Stimulated activated CD8-positive, alpha-beta memory T cell treated with anti-CD3 and anti-CD28 coated beads, Interleukin-12 subunit alpha, Interleukin-12 subunit beta, amount 100 ng/mL, for 24 hours (primary cell): ENCODE measurements around the gene USP9Y.
A peak's percentile ranks its signal among the peaks of the same experiment; 100 is the strongest.

Source experiments
- DNase-seq: peaks from one replicate; pipeline ENCODE4 v3.0.0-alpha.2; 2020; ENCODE audit errors: extremely low read depth

USP9Y gene

GRCh38 chrY:12756021-12756420, 55.0 kb downstream of the USP9Y start:
- no peak for DNase-seq

DNA sequence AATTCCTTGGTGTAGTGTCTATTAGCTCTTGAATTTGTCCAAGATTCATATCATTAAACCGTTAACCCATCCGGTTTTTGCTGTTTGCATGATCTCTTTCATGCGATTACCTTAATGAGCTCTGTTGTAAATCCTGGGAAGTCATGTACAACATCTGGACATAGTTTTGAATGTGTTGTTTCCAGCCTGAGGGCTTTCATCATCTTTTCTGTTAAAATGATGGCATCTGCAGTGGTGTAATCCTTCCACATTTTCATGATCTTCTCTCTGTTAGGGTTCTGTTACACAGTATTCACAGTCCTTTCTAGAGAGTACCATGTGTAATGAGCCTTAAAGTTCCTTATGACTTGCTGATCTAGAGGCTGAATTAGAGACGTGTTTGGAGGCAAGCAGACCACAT, 64.9 kb downstream of the USP9Y start:
- no peak for DNase-seq

GRCh38 chrY:12784521-12784920, 83.5 kb downstream of the USP9Y start:
- DNase-seq, result no peak

DNA sequence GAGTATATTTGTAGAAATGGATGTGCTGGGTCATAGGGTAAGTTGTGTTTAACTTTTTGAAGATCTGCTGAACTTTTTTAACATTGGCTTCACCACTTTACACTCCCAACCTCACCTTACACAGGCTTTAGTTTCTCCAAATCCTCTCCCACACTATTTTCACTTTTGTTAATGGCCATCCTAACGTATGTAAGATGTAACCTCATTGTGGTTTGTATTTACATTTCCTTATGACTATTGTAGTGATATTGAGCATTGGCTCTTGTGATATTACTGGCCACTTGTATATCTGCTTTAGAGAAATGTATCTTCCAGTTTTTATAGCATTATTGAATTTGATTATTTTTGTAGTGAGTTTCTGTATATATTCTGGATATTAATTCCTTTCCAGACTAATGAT, 93.0 kb downstream of the USP9Y start:
- DNase-seq, result no peak

GRCh38 chrY:12808046-12808445, 107.0 kb downstream of the USP9Y start:
- DNase-seq, result no peak

- no peak for DNase-seq
Measured at GRCh38 chrY:12809034-12809433, 108.0 kb downstream of the USP9Y start.

- no peak for DNase-seq
Measured at GRCh38 chrY:12823408-12823807, 122.4 kb downstream of the USP9Y start.

DNA sequence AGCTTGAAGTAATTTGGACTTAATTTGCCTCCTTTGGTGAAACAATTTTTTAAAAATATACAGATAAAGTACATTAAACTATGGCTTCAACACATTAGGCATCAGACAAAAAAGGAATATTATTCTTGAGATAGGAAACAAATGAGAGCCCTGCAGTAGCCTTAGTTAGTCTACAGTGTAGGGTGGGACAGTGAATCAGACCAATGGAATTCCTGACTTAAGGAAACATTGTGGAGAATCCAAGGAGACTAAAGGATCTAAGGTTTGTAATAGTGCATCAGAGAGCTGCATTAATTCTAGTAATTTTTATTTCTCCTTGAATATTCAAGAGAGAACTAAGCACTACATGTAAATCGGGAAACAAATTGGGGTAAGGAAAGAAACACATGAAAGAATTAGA, 125.8 kb downstream of the USP9Y start:
- no peak for DNase-seq

GRCh38 chrY:12833284-12833683, 132.3 kb downstream of the USP9Y start:
- DNase-seq, result no peak

DNA sequence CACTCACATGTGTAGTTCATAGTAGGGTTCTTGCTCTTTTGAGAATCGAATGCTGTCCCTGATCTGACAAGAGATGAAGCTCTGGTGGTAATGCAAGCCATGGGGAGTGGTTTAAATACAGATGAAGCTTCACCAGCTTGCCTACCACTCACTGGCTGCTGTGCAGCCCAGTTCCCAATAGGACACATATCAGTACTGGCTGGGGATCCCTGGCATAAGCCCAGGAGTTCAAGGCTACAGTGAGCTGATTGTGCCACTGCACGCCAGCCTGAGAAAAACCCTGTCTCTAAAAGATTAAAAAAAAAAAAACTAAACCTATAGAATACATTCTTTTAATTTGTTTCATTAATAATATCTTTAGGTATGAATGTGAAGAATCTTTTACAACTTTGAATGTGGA, 136.5 kb downstream of the USP9Y start:
- no peak for DNase-seq

GRCh38 chrY:12841368-12841767, 140.3 kb downstream of the USP9Y start:
- no peak for DNase-seq

GRCh38 chrY:12846793-12847192, 145.8 kb downstream of the USP9Y start:
- no peak for DNase-seq

DNA sequence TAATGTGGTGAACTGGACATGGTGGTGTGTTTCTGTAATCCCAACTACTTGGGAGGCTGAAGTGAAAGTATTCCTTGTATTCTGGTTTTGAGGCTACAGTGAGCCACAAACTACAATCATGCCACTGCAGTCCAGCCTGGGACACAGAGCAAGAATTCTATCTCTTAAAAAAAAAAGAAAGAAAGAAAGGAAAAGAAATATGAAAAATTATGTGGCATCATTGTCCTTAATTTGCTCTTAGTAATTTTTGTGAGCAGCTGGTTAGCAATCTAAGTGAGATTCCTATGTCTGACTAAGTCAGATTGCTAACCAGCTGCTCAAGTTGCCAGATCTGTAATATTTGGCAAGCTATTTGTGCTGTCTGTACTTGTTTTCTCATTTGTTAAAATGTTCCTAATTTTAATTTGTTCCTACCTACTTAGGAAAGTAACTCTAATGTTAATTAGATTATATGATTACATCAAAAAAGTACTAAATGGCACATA, 154.8 kb downstream of the USP9Y start:
- DNase-seq, result no peak

DNA sequence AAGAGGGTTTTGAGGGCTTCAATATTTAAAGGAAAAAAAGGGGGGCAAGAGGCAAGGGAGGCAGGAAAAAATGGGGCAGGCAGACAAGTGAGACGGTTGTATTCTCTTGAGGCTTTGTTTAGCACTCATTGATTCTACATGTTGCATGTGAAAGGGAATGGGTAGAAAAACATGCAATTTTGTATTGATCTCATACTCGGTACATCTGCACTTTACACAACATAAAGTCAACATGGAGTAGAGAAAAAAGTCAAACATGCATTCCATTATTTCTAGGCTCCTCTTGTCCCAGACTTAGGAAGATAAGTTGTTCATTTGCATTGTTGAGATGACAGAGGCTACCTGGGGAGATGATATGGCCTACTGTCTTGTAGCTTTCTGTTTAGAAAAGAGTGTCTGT, 166.9 kb downstream of the USP9Y start:
- DNase-seq, result no peak

DNA sequence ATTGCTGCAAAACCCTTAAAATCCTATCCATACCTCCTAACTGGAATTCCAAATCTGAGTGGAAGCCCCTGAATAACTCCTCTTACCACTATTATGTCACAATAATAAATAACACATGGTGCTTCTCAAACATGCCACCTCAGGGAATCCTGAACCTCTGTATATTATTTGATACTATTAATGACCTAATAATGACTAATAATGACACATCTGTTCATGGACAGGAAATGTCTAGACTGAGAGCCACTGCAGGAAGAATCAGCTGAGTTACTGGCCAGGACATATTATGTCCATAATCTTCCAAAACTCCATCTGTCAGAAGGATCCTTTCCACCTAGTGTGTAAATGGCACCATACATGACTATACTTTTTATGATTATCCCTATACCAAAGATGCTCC, 195.9 kb downstream of the USP9Y start:
- no peak for DNase-seq

- DNase-seq, result no peak
Measured at GRCh38 chrY:12898604-12899003, 197.6 kb downstream of the USP9Y start.

- DNase-seq, result peak; percentile 61
Measured at GRCh38 chrY:12904618-12905516, 203.8 kb downstream of the USP9Y start, which contains the start of gene DDX3Y. Gene DDX3Y (plus strand): TSS chrY:12904868. CDS start chrY:12904937, 69 bp downstream.

GRCh38 chrY:12905517-12905872, 204.5 kb downstream of the USP9Y start:
- peak; percentile 42 for DNase-seq

- no peak for DNase-seq
Measured at GRCh38 chrY:12905895-12906294, 204.9 kb downstream of the USP9Y start.
